Neuronal stem cell (in vitro differentiated cells): ENCODE results near the gene IGF1R.

Source experiments
- DNase-seq: peaks from one replicate; pipeline ENCODE4 v3.0.0-alpha.2; 2013; ENCODE audit warnings: low spot score
- H2AFZ ChIP-seq: one replicate; pipeline ENCODE4 v1.6.1; 2013; ENCODE audit warnings: mild to moderate bottlenecking, low read length, inconsistent platforms
- H2AK5ac ChIP-seq: 2 replicates; pipeline ENCODE4 v1.6.1; 2013; ENCODE audit warnings: low read depth, mild to moderate bottlenecking, inconsistent platforms, low read length, moderate library complexity, mixed read lengths
- H2BK120ac ChIP-seq: 2 replicates; pipeline ENCODE4 v1.6.1; 2013; ENCODE audit warnings: low read depth, mild to moderate bottlenecking, inconsistent platforms, low read length, moderate library complexity, mixed read lengths
- H2BK12ac ChIP-seq: one replicate; pipeline ENCODE4 v1.6.1; 2013; ENCODE audit warnings: low read length, inconsistent platforms
- H2BK15ac ChIP-seq: 2 replicates; pipeline ENCODE4 v1.6.1; 2013; ENCODE audit warnings: mild to moderate bottlenecking, low read length, inconsistent platforms, mixed read lengths
- H2BK5ac ChIP-seq: one replicate; pipeline ENCODE4 v1.6.1; 2013; ENCODE audit warnings: inconsistent platforms, mild to moderate bottlenecking, low read length, moderate library complexity
- H3K14ac ChIP-seq: one replicate; pipeline ENCODE4 v1.6.1; 2013; ENCODE audit warnings: low read length, inconsistent platforms
- H3K18ac ChIP-seq: 2 replicates; pipeline ENCODE4 v1.6.1; 2013; ENCODE audit warnings: low read length, inconsistent platforms
- H3K23ac ChIP-seq: 2 replicates; pipeline ENCODE4 v1.6.1; 2013; ENCODE audit warnings: low read depth, mild to moderate bottlenecking, mixed read lengths, low read length, inconsistent platforms; ENCODE audit not compliant: poor library complexity
- H3K27ac ChIP-seq: replicated peaks from 3 replicates; pipeline ENCODE4 v1.5.1; 2013; ENCODE audit warnings: low read length, inconsistent platforms
- H3K27me3 ChIP-seq, 3 experiments: 2 replicates each; pipeline ENCODE4 v1.6.1; 2013; ENCODE audit warnings: low read length in 3 of 3, mild to moderate bottlenecking in 2 of 3, inconsistent platforms in 1 of 3, low read depth in 1 of 3, mixed read lengths in 1 of 3, moderate library complexity in 1 of 3; ENCODE audit not compliant: control insufficient read depth in 3 of 3, insufficient read depth in 3 of 3
- H3K36me3 ChIP-seq, 2 donors: replicated peaks in 1 of 2; 2 replicates each; pipeline ENCODE4 v1.6.1; 2013; ENCODE audit warnings: low read length in 2 of 2; ENCODE audit not compliant: control insufficient read depth in 2 of 2, insufficient read depth in 2 of 2
- H3K4ac ChIP-seq: 2 replicates; pipeline ENCODE4 v1.6.1; 2013; ENCODE audit warnings: inconsistent platforms, mild to moderate bottlenecking, low read length, moderate library complexity
- H3K4me1 ChIP-seq, 2 donors: 1 replicate in 1 of 2; 2 replicates in 1 of 2; pipeline ENCODE4 v1.6.1; 2013; ENCODE audit warnings: low read length in 2 of 2, low read depth in 1 of 2; ENCODE audit not compliant: control insufficient read depth in 2 of 2, insufficient read depth in 1 of 2
- H3K4me2 ChIP-seq: one replicate; pipeline ENCODE4 v1.6.1; 2013; ENCODE audit warnings: mild to moderate bottlenecking, low read length, inconsistent platforms; ENCODE audit not compliant: insufficient read depth, poor library complexity, severe bottlenecking
- H3K4me3 ChIP-seq, 2 donors: 2 replicates each; pipeline ENCODE4 v1.5.1; 2013; ENCODE audit warnings: low read length in 2 of 2, mild to moderate bottlenecking in 2 of 2, inconsistent platforms in 1 of 2, moderate library complexity in 1 of 2
- H3K79me1 ChIP-seq: one replicate; pipeline ENCODE4 v1.6.1; 2013; ENCODE audit warnings: low read depth, mild to moderate bottlenecking, inconsistent platforms, low read length, moderate library complexity
- H3K9ac ChIP-seq: one replicate; pipeline ENCODE4 v1.6.1; 2013; ENCODE audit warnings: mild to moderate bottlenecking, low read depth, low read length, inconsistent platforms; ENCODE audit not compliant: poor library complexity
- H3K9me3 ChIP-seq, 2 donors: replicated peaks in 1 of 2; 2 replicates each; pipeline versions ENCODE3 to v1.6.1; 2013; ENCODE audit warnings: low read length in 2 of 2, mild to moderate bottlenecking in 2 of 2, inconsistent platforms in 1 of 2, low read depth in 1 of 2, mixed read lengths in 1 of 2, moderate library complexity in 1 of 2; ENCODE audit not compliant: control insufficient read depth in 2 of 2, insufficient read depth in 1 of 2
- H4K8ac ChIP-seq: one replicate; pipeline ENCODE4 v1.6.1; 2013; ENCODE audit warnings: low read depth, mild to moderate bottlenecking, inconsistent platforms, low read length, moderate library complexity
- H4K91ac ChIP-seq: one replicate; pipeline ENCODE4 v1.6.1; 2013; ENCODE audit warnings: low read length, low read depth, mild to moderate bottlenecking, inconsistent platforms; ENCODE audit not compliant: poor library complexity
- WGBS, 2 donors: extraction: QIAGEN DNeasy Blood & Tissue Kit; methylation state at CpG; one replicate each; pipeline ENCODE4 v1.1.7; 2013; ENCODE audit warnings: missing lambda C conversion rate in 2 of 2, mixed read lengths in 1 of 2; ENCODE audit not compliant: insufficient read length in 2 of 2, insufficient replicate concordance in 1 of 2; ENCODE audit errors: extremely low coverage in 2 of 2; 5-methylcytosine and 5-hydroxymethylcytosine counted together

Gene IGF1R

DNA sequence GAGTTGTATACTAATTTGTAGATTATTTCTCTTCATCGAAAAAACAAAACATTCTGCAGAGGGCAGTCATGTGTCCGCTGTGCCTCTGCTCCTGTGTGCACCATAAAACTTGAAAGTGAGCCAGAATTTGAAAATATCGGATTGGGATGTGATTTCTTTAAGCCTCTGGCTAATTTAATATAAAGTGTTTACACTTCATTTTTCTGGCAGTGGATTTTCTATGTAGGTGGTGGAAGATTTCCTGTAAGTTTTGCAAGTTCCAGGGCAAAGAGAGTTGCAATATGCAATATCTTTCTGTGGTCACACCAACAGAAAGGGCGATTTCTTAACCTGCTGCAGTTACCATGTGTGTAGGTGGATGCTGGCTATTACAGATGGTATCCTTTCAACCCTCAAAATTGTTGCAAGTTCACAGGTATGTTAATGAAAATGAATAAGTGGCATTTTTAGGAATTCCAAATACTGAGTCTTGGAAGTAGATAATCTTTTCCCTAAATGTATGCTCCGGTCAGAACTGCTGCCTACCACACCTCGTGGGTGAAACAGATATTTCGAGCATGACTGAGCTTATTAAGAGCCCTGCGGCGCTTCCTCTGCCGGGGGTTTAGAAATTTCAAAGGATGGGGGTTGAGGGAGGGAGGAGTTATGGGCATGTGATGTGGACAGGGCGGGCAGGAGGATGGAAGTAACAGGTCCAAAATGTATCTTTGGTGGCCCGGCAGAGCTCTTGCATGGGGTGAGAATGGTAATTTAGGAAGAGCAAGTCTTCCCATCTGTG lies 225.3 kb downstream of the IGF1R start:
- Histone ChIP-seq H4K91ac (no peak overlapping the region), H3K4me3 (no peak overlapping the region), H3K27me3 (no peaks in the 10 kb centered on the region), H3K14ac (no peak overlapping the region), H3K79me1 (peaks cover 7% of the 10 kb centered on the region), H2BK12ac (no peak overlapping the region), H3K27ac (peak overlapping the region; percentile 19), H3K4me2 (no peak overlapping the region), H3K4ac (no peak overlapping the region), H2AK5ac (no peak overlapping the region), H4K8ac (no peak overlapping the region), H2BK5ac (no peak overlapping the region), H2BK15ac (no peak overlapping the region), H3K18ac (no peak overlapping the region), H2BK120ac (no peak overlapping the region), H3K9me3 (peaks cover 0 to 2% of the 10 kb centered on the region in 2 donors), H3K9ac (no peak overlapping the region), H3K36me3 (no peaks in the 10 kb centered on the region), H3K23ac (no peak overlapping the region), H3K4me1 (peaks cover 25 to 26% of the 10 kb centered on the region in 2 donors), H2AFZ (no peak overlapping the region)
- WGBS, 2 donors, result no CpG with 5 or more reads among the region's 12 CpGs
- DNase-seq, result no peak

GRCh38 chr15:98874370-98874769 lies 226.0 kb downstream of the IGF1R start:
- Histone ChIP-seq H3K4me3 (no peak overlapping the region), H3K4me2 (no peak overlapping the region)

DNA sequence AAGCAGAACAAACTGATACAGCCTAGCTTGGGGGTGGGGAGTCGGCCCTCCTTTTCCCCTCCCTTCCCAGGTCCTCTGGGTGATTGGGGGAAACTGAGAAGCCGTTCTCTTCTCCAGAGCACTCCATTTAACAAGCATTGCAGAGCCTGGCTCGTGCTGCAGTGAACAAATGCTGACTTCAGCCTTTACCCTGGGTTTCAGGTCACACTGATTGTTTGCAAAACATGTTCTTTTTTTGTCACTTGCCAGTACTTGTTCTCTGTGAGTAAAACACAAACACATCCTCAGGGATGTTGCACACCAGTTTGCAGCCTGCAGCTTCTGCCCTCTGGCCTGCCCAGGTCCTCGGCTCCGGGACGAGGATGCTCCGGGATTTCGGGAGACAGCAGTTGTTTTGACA lies 226.4 kb downstream of the IGF1R start:
- WGBS, 2 donors, result no CpG with 5 or more reads among the region's 8 CpGs
- H2AK5ac ChIP-seq, result no peak overlapping the region

More at GRCh38 chr15:98874370-98874769, 226.0 kb downstream of the IGF1R start:
- Histone ChIP-seq H3K36me3 (no peaks in the 10 kb centered on the region), H3K27me3 (no peaks in the 10 kb centered on the region), H3K9ac (no peak overlapping the region), H2AFZ (no peak overlapping the region), H2BK120ac (no peak overlapping the region), H2BK12ac (no peak overlapping the region), H3K23ac (no peak overlapping the region), H3K4me1 (peaks cover 25 to 29% of the 10 kb centered on the region in 2 donors), H2AK5ac (no peak overlapping the region), H4K8ac (no peak overlapping the region), H3K9me3 (peaks cover 0 to 2% of the 10 kb centered on the region in 2 donors), H2BK15ac (no peak overlapping the region), H3K4ac (no peak overlapping the region), H3K18ac (peak overlapping the region; percentile 7), H2BK5ac (no peak overlapping the region), H3K27ac (peak overlapping the region; percentile 25), H3K14ac (no peak overlapping the region), H4K91ac (no peak overlapping the region), H3K79me1 (peaks cover 7% of the 10 kb centered on the region)
- WGBS, 2 donors, result no CpG with 5 or more reads among the region's 7 CpGs
- no peak for DNase-seq

DNA sequence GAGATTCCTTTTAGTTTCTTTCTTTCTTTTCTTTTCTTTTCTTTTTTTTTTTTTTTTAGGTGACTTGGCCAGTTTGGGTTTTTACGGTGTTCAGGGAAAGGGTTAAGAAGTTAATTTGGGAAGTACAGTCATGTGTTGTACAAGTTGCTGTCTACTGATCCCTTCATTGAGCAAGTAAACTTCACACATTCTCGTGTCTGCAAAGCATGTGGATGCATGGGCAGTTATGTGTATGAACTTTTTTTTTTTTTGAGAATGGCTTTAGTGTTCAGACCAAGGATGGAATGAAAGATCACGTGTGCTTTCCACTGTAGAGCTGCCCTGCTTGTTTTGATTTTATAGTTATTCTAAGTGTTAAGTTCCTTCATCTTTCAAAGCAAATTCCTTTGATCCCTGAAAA lies 227.0 kb downstream of the IGF1R start:
- no peaks in the 10 kb centered on the region for H3K36me3 ChIP-seq
- H3K14ac ChIP-seq, result no peak overlapping the region
- H3K4me3 ChIP-seq, result no peak overlapping the region
- WGBS, 2 donors, result no CpG with 5 or more reads among the region's 3 CpGs
- no peak overlapping the region for H3K4me2 ChIP-seq
- H2AK5ac ChIP-seq, result no peak overlapping the region
- H3K23ac ChIP-seq, result no peak overlapping the region
- H2BK12ac ChIP-seq, result no peak overlapping the region
- no peak overlapping the region for H4K91ac ChIP-seq
- no peak overlapping the region for H2BK5ac ChIP-seq
- peaks cover 0 to 2% of the 10 kb centered on the region in 2 donors for H3K9me3 ChIP-seq
- H2AFZ ChIP-seq, result no peak overlapping the region
- H4K8ac ChIP-seq, result no peak overlapping the region
- peaks cover 7% of the 10 kb centered on the region for H3K79me1 ChIP-seq
- no peak overlapping the region for H2BK120ac ChIP-seq
- no peak overlapping the region for H2BK15ac ChIP-seq
- no peak overlapping the region for H3K9ac ChIP-seq
- no peak overlapping the region for H3K18ac ChIP-seq
- no peak for DNase-seq
- no peak overlapping the region for H3K4ac ChIP-seq
- no peak overlapping the region for H3K27ac ChIP-seq
- H3K27me3 ChIP-seq, result no peaks in the 10 kb centered on the region
- H3K4me1 ChIP-seq, result peaks cover 25 to 30% of the 10 kb centered on the region in 2 donors

More for the DNA sequence above, 226.4 kb downstream of the IGF1R start:
- no peak overlapping the region for H3K4me3 ChIP-seq
- no peak overlapping the region for H2AFZ ChIP-seq
- no peak overlapping the region for H2BK12ac ChIP-seq
- no peak overlapping the region for H3K14ac ChIP-seq
- no peak overlapping the region for H2BK5ac ChIP-seq
- H3K4ac ChIP-seq, result no peak overlapping the region
- no peak overlapping the region for H3K4me2 ChIP-seq
- H2BK120ac ChIP-seq, result no peak overlapping the region
- H3K9ac ChIP-seq, result no peak overlapping the region
- H3K23ac ChIP-seq, result no peak overlapping the region
- H3K18ac ChIP-seq, result peak overlapping the region; percentile 7
- H3K79me1 ChIP-seq, result peaks cover 7% of the 10 kb centered on the region
- no peaks in the 10 kb centered on the region for H3K27me3 ChIP-seq
- no peak overlapping the region for H4K8ac ChIP-seq
- peaks cover 0 to 2% of the 10 kb centered on the region in 2 donors for H3K9me3 ChIP-seq
- no peak for DNase-seq
- peak overlapping the region; percentile 25 for H3K27ac ChIP-seq
- no peak overlapping the region for H2BK15ac ChIP-seq
- no peaks in the 10 kb centered on the region for H3K36me3 ChIP-seq
- peaks cover 25 to 30% of the 10 kb centered on the region in 2 donors for H3K4me1 ChIP-seq
- no peak overlapping the region for H4K91ac ChIP-seq
